H1 (cell line): ENCODE data around the gene PDE1C. TPM values are rescaled to one million over a fixed set of nuclear protein-coding genes. Genes with fewer than 3 reads are reported as not detected.

Experiments used
- CTCF ChIA-PET: fragments of 300-600 bp; sonication (Branson Sonifier 250); formaldehyde crosslinking; loops from one replicate; lab custom pipeline; 2021; ENCODE audit not compliant: partially characterized antibody; lab: Charles Lee
- POLR2A ChIA-PET: fragments of 300-600 bp; sonication (Branson Sonifier 250); formaldehyde crosslinking; loops from one replicate; lab custom pipeline; 2021; ENCODE audit warnings: inconsistent platforms; ENCODE audit not compliant: partially characterized antibody; lab: Charles Lee
- DNase-seq, 2 experiments: peaks; one replicate each; pipeline versions ENCODE4 v3.0.0 to v3.0.0-alpha.2; 2010 to 2022; ENCODE audit warnings: low spot score in 2 of 2, low read depth in 1 of 2, mixed read lengths in 1 of 2
- FAIRE-seq: peaks from 2 replicates; lab custom pipeline; 2011; peaks lifted over from hg19 to GRCh38; lab: Jason Lieb, UNC
- H2AFZ ChIP-seq: 2 replicates; pipeline ENCODE4 v1.8.1; 2012; ENCODE audit warnings: low read length, inconsistent platforms
- H2AK5ac ChIP-seq: 2 replicates; pipeline ENCODE4 v1.6.1; 2013; ENCODE audit warnings: low read depth, low read length
- H2BK120ac ChIP-seq: replicated peaks from 2 replicates; pipeline ENCODE3; 2013; ENCODE audit warnings: low read depth, low read length, inconsistent platforms
- H2BK12ac ChIP-seq: 2 replicates; pipeline ENCODE4 v1.6.1; 2013; ENCODE audit warnings: low read depth, low read length
- H2BK15ac ChIP-seq: 2 replicates; pipeline ENCODE4 v1.6.1; 2013; ENCODE audit warnings: low read length
- H2BK20ac ChIP-seq: 2 replicates; pipeline ENCODE4 v1.6.1; 2013; ENCODE audit warnings: low read length
- H2BK5ac ChIP-seq: 2 replicates; pipeline ENCODE4 v1.6.1; 2013; ENCODE audit warnings: low read depth, low read length
- H3K14ac ChIP-seq: 2 replicates; pipeline ENCODE4 v1.6.1; 2013; ENCODE audit warnings: inconsistent platforms; ENCODE audit not compliant: insufficient read length
- H3K18ac ChIP-seq: 2 replicates; pipeline ENCODE4 v1.6.1; 2013; ENCODE audit warnings: low read length; ENCODE audit errors: extremely low read depth
- H3K23ac ChIP-seq: 2 replicates; pipeline ENCODE4 v1.6.1; 2013; ENCODE audit warnings: inconsistent platforms; ENCODE audit not compliant: insufficient read length
- H3K23me2 ChIP-seq: 2 replicates; pipeline ENCODE4 v1.6.1; 2013; ENCODE audit warnings: low read depth, low read length
- H3K27ac ChIP-seq: 2 replicates; pipeline ENCODE4 v1.6.1; 2011; ENCODE audit warnings: low read depth, low read length, inconsistent platforms
- H3K27me3 ChIP-seq, 4 experiments: replicated peaks in 1 of 4; 1 replicate in 1 of 4; 2 replicates in 3 of 4; pipeline versions ENCODE4 v1.6.1 to v1.8.1; 2011 to 2013; ENCODE audit warnings: low read length in 3 of 4, mild to moderate bottlenecking in 3 of 4, inconsistent platforms in 2 of 4, mixed read lengths in 2 of 4, moderate library complexity in 1 of 4; ENCODE audit not compliant: control insufficient read depth in 3 of 4, insufficient read depth in 3 of 4; ENCODE audit errors: extremely low read depth in 1 of 4
- H3K36me3 ChIP-seq, 4 experiments: 2 replicates each; pipeline versions ENCODE4 v1.6.1 to v1.8.1; 2011 to 2013; ENCODE audit warnings: mild to moderate bottlenecking in 4 of 4, low read length in 3 of 4, moderate library complexity in 2 of 4, control low read depth in 1 of 4, inconsistent platforms in 1 of 4; ENCODE audit not compliant: insufficient read depth in 4 of 4, control insufficient read depth in 2 of 4
- H3K4ac ChIP-seq: replicated peaks from 2 replicates; pipeline ENCODE3; 2013; ENCODE audit warnings: low read length, low read depth, mixed read lengths, inconsistent platforms; ENCODE audit not compliant: insufficient read length
- H3K4me1 ChIP-seq, 4 experiments: replicated peaks in 1 of 4; 1 replicate in 1 of 4; 2 replicates in 3 of 4; pipeline versions ENCODE4 v1.6.1 to v1.8.1; 2011 to 2013; ENCODE audit warnings: low read length in 3 of 4, inconsistent platforms in 2 of 4, mixed read lengths in 1 of 4; ENCODE audit not compliant: insufficient read depth in 4 of 4, control insufficient read depth in 3 of 4
- H3K4me2 ChIP-seq, 2 experiments: 2 replicates each; pipeline versions ENCODE4 v1.6.1 to v1.8.1; 2011 to 2013; ENCODE audit warnings: low read depth in 2 of 2, low read length in 2 of 2, control low read depth in 1 of 2, inconsistent platforms in 1 of 2, mild to moderate bottlenecking in 1 of 2; ENCODE audit not compliant: insufficient read depth in 1 of 2
- H3K4me3 ChIP-seq, 4 experiments: fragments of 200-600, 300-600 bp in 1 of 4; sonication (generic), shearing (Covaris generic), sonication (Bioruptor Twin) in 1 of 4; 2 replicates each; pipeline versions ENCODE4 v1.5.1 to v1.8.1; 2011 to 2016; ENCODE audit warnings: low read length in 4 of 4, low read depth in 3 of 4, control low read depth in 2 of 4, inconsistent platforms in 2 of 4, mild to moderate bottlenecking in 2 of 4, mixed read lengths in 1 of 4, moderate library complexity in 1 of 4; ENCODE audit not compliant: insufficient read depth in 2 of 4; ENCODE audit errors: extremely low read depth in 1 of 4
- H3K56ac ChIP-seq: replicated peaks from 2 replicates; pipeline ENCODE3; 2013; ENCODE audit warnings: low read depth, mild to moderate bottlenecking, mixed read lengths, low read length, inconsistent platforms; ENCODE audit not compliant: insufficient read length
- H3K79me1 ChIP-seq: 2 replicates; pipeline ENCODE4 v1.6.1; 2013; ENCODE audit warnings: low read depth, low read length, control low read depth
- H3K79me2 ChIP-seq, 2 experiments: 2 replicates each; pipeline versions ENCODE4 v1.6.1 to v1.8.1; 2012 to 2013; ENCODE audit warnings: low read length in 2 of 2, mild to moderate bottlenecking in 2 of 2, inconsistent platforms in 1 of 2; ENCODE audit not compliant: insufficient read depth in 2 of 2, control insufficient read depth in 1 of 2
- H3K9ac ChIP-seq, 4 experiments: replicated peaks in 1 of 4; 1 replicate in 1 of 4; 2 replicates in 3 of 4; pipeline versions ENCODE4 v1.6.1 to v1.8.1; 2011 to 2013; ENCODE audit warnings: low read depth in 3 of 4, low read length in 3 of 4, control low read depth in 2 of 4, mild to moderate bottlenecking in 2 of 4, moderate library complexity in 2 of 4, inconsistent platforms in 1 of 4; ENCODE audit errors: extremely low read depth in 1 of 4
- H3K9me3 ChIP-seq, 2 experiments: 2 replicates each; pipeline versions ENCODE4 v1.6.1 to v1.8.1; 2012 to 2013; ENCODE audit warnings: mild to moderate bottlenecking in 2 of 2, moderate library complexity in 2 of 2, control low read depth in 1 of 2, inconsistent platforms in 1 of 2, low read depth in 1 of 2, low read length in 1 of 2, mixed read lengths in 1 of 2; ENCODE audit not compliant: insufficient read depth in 2 of 2
- H4K20me1 ChIP-seq, 2 experiments: replicated peaks in 1 of 2; 2 replicates each; pipeline versions ENCODE3 to v1.8.1; 2011 to 2013; ENCODE audit warnings: inconsistent platforms in 2 of 2, low read length in 2 of 2, mild to moderate bottlenecking in 1 of 2; ENCODE audit not compliant: insufficient read depth in 2 of 2, control insufficient read depth in 1 of 2
- H4K5ac ChIP-seq: 2 replicates; pipeline ENCODE4 v1.6.1; 2013; ENCODE audit warnings: low read length, low read depth, mixed read lengths, inconsistent platforms; ENCODE audit not compliant: insufficient read length
- H4K8ac ChIP-seq: 2 replicates; pipeline ENCODE4 v1.8.0; 2013; ENCODE audit warnings: mild to moderate bottlenecking, moderate library complexity, low read length, inconsistent platforms; ENCODE audit not compliant: insufficient read depth; ENCODE audit errors: extremely low read depth
- H4K91ac ChIP-seq: replicated peaks from 2 replicates; pipeline ENCODE3; 2013; ENCODE audit warnings: low read length, mixed read lengths, inconsistent platforms; ENCODE audit not compliant: insufficient read length
- CEBPB ChIP-seq: IDR thresholded peaks from 2 replicates; pipeline ENCODE4 v1.6.1; 2012; ENCODE audit warnings: low read depth, low read length
- EP300 ChIP-seq, 2 experiments: IDR thresholded peaks; 1 replicate in 1 of 2; 2 replicates in 1 of 2; pipeline ENCODE4 v1.6.1; 2011 to 2012; ENCODE audit warnings: low read depth in 2 of 2, low read length in 2 of 2, mild to moderate bottlenecking in 2 of 2, borderline replicate concordance in 1 of 2, inconsistent platforms in 1 of 2, moderate library complexity in 1 of 2
- POLR2A ChIP-seq, 2 experiments: IDR thresholded peaks; 1 replicate in 1 of 2; 2 replicates in 1 of 2; pipeline ENCODE4 v1.6.1; 2011; ENCODE audit warnings: low read depth in 2 of 2, low read length in 2 of 2, mild to moderate bottlenecking in 2 of 2; ENCODE audit errors: control extremely low read depth in 1 of 2
- RAD21 ChIP-seq, 2 experiments: IDR thresholded peaks in 1 of 2; conservative IDR thresholded peaks in 1 of 2; 2 replicates each; pipeline ENCODE4 v1.6.1; 2011; ENCODE audit warnings: low read depth in 2 of 2, low read length in 2 of 2, improper control_type of control experiment in 1 of 2, inconsistent platforms in 1 of 2, mild to moderate bottlenecking in 1 of 2, moderate library complexity in 1 of 2
- RBBP5 ChIP-seq: IDR thresholded peaks from 2 replicates; pipeline ENCODE4 v1.7.1; 2012; ENCODE audit warnings: low read depth, mild to moderate bottlenecking, inconsistent platforms, low read length, moderate library complexity, borderline replicate concordance
- RXRA ChIP-seq: IDR thresholded peaks from 2 replicates; pipeline ENCODE4 v1.6.1; 2011; ENCODE audit warnings: low read depth, mild to moderate bottlenecking, low read length, moderate library complexity; ENCODE audit not compliant: insufficient read depth
- SAP30 ChIP-seq: fragments of 300-600 bp; sonication (generic); IDR thresholded peaks from 2 replicates; pipeline ENCODE4 v1.7.1; 2012; ENCODE audit warnings: low read length, moderate library complexity, mild to moderate bottlenecking, inconsistent platforms; ENCODE audit not compliant: insufficient read depth, insufficient replicate concordance
- SIX5 ChIP-seq: IDR thresholded peaks from 2 replicates; pipeline ENCODE4 v1.6.1; 2011; ENCODE audit warnings: mild to moderate bottlenecking, low read depth, low read length
- SUZ12 ChIP-seq: fragments of 200-600 bp; sonication (generic); IDR thresholded peaks from 2 replicates; pipeline ENCODE4 v1.6.1; 2012; ENCODE audit warnings: mild to moderate bottlenecking, inconsistent platforms, low read length, moderate library complexity, mixed read lengths
- TAF1 ChIP-seq: IDR thresholded peaks from 2 replicates; pipeline ENCODE4 v1.6.1; 2011; ENCODE audit warnings: mild to moderate bottlenecking, low read depth, low read length
- WGBS, 2 experiments: shearing (Covaris generic) in 1 of 2; methylation state at CpG; one replicate each; pipeline versions ENCODE4 v1.1.6 to v1.1.7; 2013 to 2015; ENCODE audit warnings: low lambda C conversion rate in 2 of 2, mixed read lengths in 2 of 2, inconsistent platforms in 1 of 2, low coverage in 1 of 2, missing lambda C conversion rate in 1 of 2; ENCODE audit not compliant: insufficient replicate concordance in 2 of 2, insufficient coverage in 1 of 2, insufficient read length in 1 of 2; ENCODE audit errors: extremely low coverage in 1 of 2, missing lambda C conversion rate in 1 of 2; 5-methylcytosine and 5-hydroxymethylcytosine counted together
- polyA plus RNA-seq, 7 experiments: library from polyadenylated mRNA; depleted of rRNA in 3 of 7; stranded (reverse) in 5 of 7; unstranded in 2 of 7; fragments of >200 nt in 5 of 7; fragments of 200-250 nt in 2 of 7; gene quantifications; 1 replicate in 5 of 7; 2 replicates in 1 of 7; 4 replicates in 1 of 7; pipeline versions ENCODE4 v1.2.1 to v1.2.3, GENCODE V29; 2011 to 2013; ENCODE audit warnings: missing spikeins in 2 of 7, mixed read lengths in 2 of 7
- total RNA-seq: library from RNA; stranded (reverse); fragmentation: NEBNext Ultra II Directional; extraction: Animal tissue kit (Norgen Biotek cat#: 25700); gene quantifications from 2 replicates; pipeline ENCODE4 v1.2.1, GENCODE V29; 2021
- TF ChIP-seq, protein P1 (sequence below): IDR thresholded peaks from 2 replicates; pipeline ENCODE4 v1.6.1; 2012; ENCODE audit warnings: low read length, inconsistent platforms
- TF ChIP-seq, protein P2 (sequence below): IDR thresholded peaks from 2 replicates; pipeline ENCODE4 v1.6.1; 2011; ENCODE audit warnings: low read depth, mild to moderate bottlenecking, low read length; ENCODE audit not compliant: insufficient read depth

PDE1C gene
- total and polyA plus RNA-seq, 2 of the 8 experiments (the other 6 are each of a cell fraction or from before 2014, with no cell fraction given): 0.11 to 1.1 TPM

- FAIRE-seq (no peak), DNase-seq (no peak)
- no peak overlapping the region for H2BK120ac ChIP-seq
- H3K4me3 ChIP-seq: no peak overlapping the region
- H3K27me3 ChIP-seq: no peaks in the 10 kb centered on the region
- no peaks in the 10 kb centered on the region for H4K20me1 ChIP-seq
- peaks cover 2% of the 10 kb centered on the region; the same call in 1 of the 2 replicates for H3K23me2 ChIP-seq
- no peak overlapping the region for H2BK15ac ChIP-seq
- H3K4me2 ChIP-seq: no peak overlapping the region
- no peaks in the 10 kb centered on the region for H3K4me1 ChIP-seq
- WGBS, 2 experiments: 87% methylated on average over 3 of the region's 3 CpGs; no CpG with 5 or more reads in 1 of the 2 experiments
- CTCF ChIA-PET: interaction anchor here (1.4 kb wide), 1 partner anchor 11 kb away, joined by 4 read pairs; no protein-coding TSS in a partner anchor
- H4K8ac ChIP-seq: no peak overlapping the region
- H2AFZ ChIP-seq: no peak overlapping the region
- no peaks in the 10 kb centered on the region for H3K79me2 ChIP-seq
- no peak overlapping the region for H3K56ac ChIP-seq
- no peak overlapping the region for H3K14ac ChIP-seq
- no peak overlapping the region for H2BK5ac ChIP-seq
- H3K4ac ChIP-seq: no peak overlapping the region
- H3K9me3 ChIP-seq: no peaks in the 10 kb centered on the region
- no peak overlapping the region for H4K5ac ChIP-seq
- H2BK20ac ChIP-seq: no peak overlapping the region
- H3K18ac ChIP-seq: no peak overlapping the region
- POLR2A ChIA-PET: no interaction called here
- H3K9ac ChIP-seq: no peak overlapping the region
- no peaks in the 10 kb centered on the region for H3K79me1 ChIP-seq
- no peak overlapping the region for H2AK5ac ChIP-seq
- no peak overlapping the region for H4K91ac ChIP-seq
- no peak overlapping the region for H3K27ac ChIP-seq
- no peak overlapping the region for H2BK12ac ChIP-seq
- H3K36me3 ChIP-seq: no peaks in the 10 kb centered on the region
- H3K23ac ChIP-seq: no peak overlapping the region
- TF ChIP-seq SIX5 (no peak), CEBPB (no peak), RBBP5 (no peak), EP300 (IDR thresholded peaks at IDR 0.05; ENCODE audit: borderline replicate concordance in 1 of 2, low read depth in 2 of 2, low read length in 2 of 2) (no peak), SUZ12 (no peak), SAP30 (no peak), TAF1 (no peak), POLR2A (IDR thresholded peaks at IDR 0.05; ENCODE audit: control extremely low read depth in 1 of 2, low read depth in 2 of 2, low read length in 2 of 2) (no peak), RAD21 (IDR thresholded peaks at IDR 0.05 in 1 of 2, conservative IDR thresholded peaks at IDR 0.05 in 1 of 2; ENCODE audit: low read depth in 2 of 2, low read length in 2 of 2) (no peak), RXRA (no peak)
- TF ChIP-seq, protein P1, sequence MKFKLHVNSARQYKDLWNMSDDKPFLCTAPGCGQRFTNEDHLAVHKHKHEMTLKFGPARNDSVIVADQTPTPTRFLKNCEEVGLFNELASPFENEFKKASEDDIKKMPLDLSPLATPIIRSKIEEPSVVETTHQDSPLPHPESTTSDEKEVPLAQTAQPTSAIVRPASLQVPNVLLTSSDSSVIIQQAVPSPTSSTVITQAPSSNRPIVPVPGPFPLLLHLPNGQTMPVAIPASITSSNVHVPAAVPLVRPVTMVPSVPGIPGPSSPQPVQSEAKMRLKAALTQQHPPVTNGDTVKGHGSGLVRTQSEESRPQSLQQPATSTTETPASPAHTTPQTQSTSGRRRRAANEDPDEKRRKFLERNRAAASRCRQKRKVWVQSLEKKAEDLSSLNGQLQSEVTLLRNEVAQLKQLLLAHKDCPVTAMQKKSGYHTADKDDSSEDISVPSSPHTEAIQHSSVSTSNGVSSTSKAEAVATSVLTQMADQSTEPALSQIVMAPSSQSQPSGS: no peak
- TF ChIP-seq, protein P2, sequence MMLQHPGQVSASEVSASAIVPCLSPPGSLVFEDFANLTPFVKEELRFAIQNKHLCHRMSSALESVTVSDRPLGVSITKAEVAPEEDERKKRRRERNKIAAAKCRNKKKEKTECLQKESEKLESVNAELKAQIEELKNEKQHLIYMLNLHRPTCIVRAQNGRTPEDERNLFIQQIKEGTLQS: no peak
These were observed 176.8 kb downstream of the PDE1C start for GRCh38 chr7:31893365-31893764.
